Osteocyte (in vitro differentiated cells): ENCODE data around the gene NOXO1. TPM values are rescaled to one million over a fixed set of nuclear protein-coding genes. Genes with fewer than 3 reads are reported as not detected.

Experiments
- DNase-seq: peaks from one replicate; pipeline ENCODE4 v3.0.0; 2021; ENCODE audit warnings: mixed read lengths; ENCODE audit not compliant: unreplicated experiment; ENCODE audit errors: extremely low spot score
- H3K27ac Mint-ChIP-seq: one replicate; pipeline ENCODE4 v1.8.0; 2021; ENCODE audit warnings: mild to moderate bottlenecking, mixed read lengths; ENCODE audit not compliant: unreplicated experiment
- H3K27me3 Mint-ChIP-seq: one replicate; pipeline ENCODE4 v1.8.0; 2021; ENCODE audit warnings: mixed read lengths; ENCODE audit not compliant: unreplicated experiment
- H3K36me3 Mint-ChIP-seq: one replicate; pipeline ENCODE4 v1.8.0; 2021; ENCODE audit warnings: mixed read lengths; ENCODE audit not compliant: unreplicated experiment
- H3K4me1 Mint-ChIP-seq: one replicate; pipeline ENCODE4 v1.8.0; 2021; ENCODE audit warnings: mixed read lengths; ENCODE audit not compliant: unreplicated experiment
- H3K4me3 Mint-ChIP-seq: one replicate; pipeline ENCODE4 v1.8.0; 2021; ENCODE audit warnings: mild to moderate bottlenecking, moderate library complexity, mixed read lengths; ENCODE audit not compliant: unreplicated experiment
- H3K9me3 Mint-ChIP-seq: one replicate; pipeline ENCODE4 v1.8.0; 2021; ENCODE audit warnings: mixed read lengths; ENCODE audit not compliant: unreplicated experiment
- total RNA-seq: library from RNA; stranded (reverse); gene quantifications from 2 replicates; pipeline ENCODE4 v1.2.1, GENCODE V29; 2021
- TF ChIP-seq, protein P1 (sequence below): fragments of 200-600 bp; sonication (generic); IDR thresholded peaks from 2 replicates; pipeline ENCODE4 v1.5.0; 2021; ENCODE audit warnings: antibody characterized with exemption, mild to moderate bottlenecking, moderate library complexity

NOXO1 gene
- total RNA-seq, 1 donor from 2014 or later: 0.54 TPM

- H3K27me3 Mint-ChIP-seq: no peaks in the 10 kb centered on the region
- H3K4me1 Mint-ChIP-seq: peaks cover 22% of the 10 kb centered on the region
- H3K9me3 Mint-ChIP-seq: no peaks in the 10 kb centered on the region
- H3K4me3 Mint-ChIP-seq: no peak overlapping the region
- no peak overlapping the region for H3K27ac Mint-ChIP-seq
- no peak for DNase-seq
- H3K36me3 Mint-ChIP-seq: peaks cover 12% of the 10 kb centered on the region
- TF ChIP-seq, protein P1, sequence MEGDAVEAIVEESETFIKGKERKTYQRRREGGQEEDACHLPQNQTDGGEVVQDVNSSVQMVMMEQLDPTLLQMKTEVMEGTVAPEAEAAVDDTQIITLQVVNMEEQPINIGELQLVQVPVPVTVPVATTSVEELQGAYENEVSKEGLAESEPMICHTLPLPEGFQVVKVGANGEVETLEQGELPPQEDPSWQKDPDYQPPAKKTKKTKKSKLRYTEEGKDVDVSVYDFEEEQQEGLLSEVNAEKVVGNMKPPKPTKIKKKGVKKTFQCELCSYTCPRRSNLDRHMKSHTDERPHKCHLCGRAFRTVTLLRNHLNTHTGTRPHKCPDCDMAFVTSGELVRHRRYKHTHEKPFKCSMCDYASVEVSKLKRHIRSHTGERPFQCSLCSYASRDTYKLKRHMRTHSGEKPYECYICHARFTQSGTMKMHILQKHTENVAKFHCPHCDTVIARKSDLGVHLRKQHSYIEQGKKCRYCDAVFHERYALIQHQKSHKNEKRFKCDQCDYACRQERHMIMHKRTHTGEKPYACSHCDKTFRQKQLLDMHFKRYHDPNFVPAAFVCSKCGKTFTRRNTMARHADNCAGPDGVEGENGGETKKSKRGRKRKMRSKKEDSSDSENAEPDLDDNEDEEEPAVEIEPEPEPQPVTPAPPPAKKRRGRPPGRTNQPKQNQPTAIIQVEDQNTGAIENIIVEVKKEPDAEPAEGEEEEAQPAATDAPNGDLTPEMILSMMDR: no peak
Observed at GRCh38 chr16:1974157-1975070, 6.9 kb downstream of the NOXO1 start.

DNA sequence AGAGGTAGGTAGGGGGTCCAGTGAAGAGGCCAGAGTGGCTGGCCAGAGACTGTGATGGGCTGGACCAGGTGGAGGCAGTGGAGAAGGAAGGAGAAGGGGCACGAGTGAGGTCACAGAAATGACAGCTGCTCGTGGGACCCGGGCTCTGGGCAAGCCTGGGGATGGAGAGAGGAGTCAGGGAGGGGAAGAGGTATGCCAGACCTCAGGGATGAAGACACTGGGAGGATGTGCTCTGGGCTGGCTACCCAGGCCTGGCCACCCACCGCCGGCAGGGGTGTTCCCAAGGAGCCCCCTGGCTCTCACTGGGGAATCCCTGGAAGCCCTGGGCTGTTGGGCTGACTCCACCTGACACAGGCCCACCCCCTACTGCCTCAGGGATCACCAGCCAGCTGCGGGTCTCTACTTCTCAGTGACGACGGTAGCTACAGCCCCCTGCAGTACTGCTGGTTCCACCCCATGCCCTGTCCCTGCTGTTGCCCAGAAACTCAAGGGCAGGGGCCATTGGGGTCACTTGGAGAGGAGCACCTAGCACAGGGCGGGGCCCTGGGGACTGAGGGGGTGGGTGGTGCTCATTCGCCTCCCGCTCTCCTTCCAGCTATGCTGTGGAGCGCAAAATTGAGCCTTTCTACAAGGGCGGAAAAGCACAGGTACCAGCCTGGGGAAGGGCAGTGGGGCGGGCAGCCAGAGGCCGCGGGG lies 7.7 kb downstream of the NOXO1 start:
- H3K36me3 Mint-ChIP-seq: peaks cover 12% of the 10 kb centered on the region
- TF ChIP-seq, protein P1: no peak
- DNase-seq: no peak
- peak overlapping the region; percentile 94 for H3K4me3 Mint-ChIP-seq
- H3K27ac Mint-ChIP-seq: no peak overlapping the region
- H3K27me3 Mint-ChIP-seq: no peaks in the 10 kb centered on the region
- H3K9me3 Mint-ChIP-seq: no peaks in the 10 kb centered on the region
- H3K4me1 Mint-ChIP-seq: peaks cover 22% of the 10 kb centered on the region

GRCh38 chr16:1972490-1972877 lies 8.8 kb downstream of the NOXO1 start:
- DNase-seq: no peak
- H3K4me1 Mint-ChIP-seq: peaks cover 22% of the 10 kb centered on the region
- no peaks in the 10 kb centered on the region for H3K27me3 Mint-ChIP-seq
- no peaks in the 10 kb centered on the region for H3K9me3 Mint-ChIP-seq
- peaks cover 12% of the 10 kb centered on the region for H3K36me3 Mint-ChIP-seq
- H3K27ac Mint-ChIP-seq: peak overlapping the region; percentile 98
- TF ChIP-seq, protein P1: no peak
- peak overlapping the region; percentile 94 for H3K4me3 Mint-ChIP-seq

DNA sequence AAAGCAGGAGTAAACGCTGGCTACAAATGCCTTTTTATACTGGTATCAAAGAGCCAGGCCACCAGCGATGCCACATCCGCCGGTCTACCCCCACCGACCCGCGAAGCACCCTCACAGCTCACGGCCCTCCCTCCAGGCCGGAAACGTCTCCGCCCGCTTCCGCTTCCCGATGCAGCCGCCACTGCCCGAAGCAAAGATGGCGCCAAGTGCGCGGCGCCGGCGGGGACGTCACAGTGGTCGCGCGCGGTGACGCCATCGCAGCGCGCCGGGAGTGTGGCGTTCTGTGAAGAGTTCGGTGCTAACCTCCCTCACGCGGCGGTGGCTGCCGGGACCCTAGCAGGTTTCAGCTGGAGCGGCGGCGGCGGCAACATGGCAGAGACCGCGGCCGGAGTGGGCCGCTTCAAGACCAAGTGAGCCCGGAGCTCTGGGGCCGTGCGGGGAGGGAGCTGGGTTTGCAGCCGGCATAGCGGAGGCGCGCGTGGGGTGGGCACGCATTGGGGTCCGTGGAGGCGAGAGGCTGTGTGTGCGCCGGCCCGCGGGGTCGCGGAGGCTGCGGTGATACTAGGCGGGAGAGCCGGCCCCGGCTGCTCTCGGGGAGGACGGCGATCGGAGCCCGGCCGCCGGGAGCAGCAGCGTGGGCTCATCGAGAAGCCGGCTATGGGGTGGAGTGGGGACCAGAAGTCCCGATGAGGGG lies 9.3 kb downstream of the NOXO1 start, which contains the start of gene TBL3:
TSS of gene TBL3 (plus strand) at position 258 of the 694 bp plus-strand sequence. CDS start at position 370, 112 bp downstream.
- H3K27ac Mint-ChIP-seq: peak within 1 kb of the TSS; percentile 98
- H3K4me3 Mint-ChIP-seq: peak within 1 kb of the TSS; percentile 94
- peaks cover 12% of the 10 kb centered on the region for H3K36me3 Mint-ChIP-seq
- H3K9me3 Mint-ChIP-seq: no peaks in the 10 kb centered on the region
- peak; percentile 97 for DNase-seq
- H3K27me3 Mint-ChIP-seq: no peaks in the 10 kb centered on the region
- H3K4me1 Mint-ChIP-seq: peaks cover 24% of the 10 kb centered on the region
- TF ChIP-seq, protein P1: no peak
